ENCODE data around the gene GAS2L1. TPM values are rescaled to one million over a fixed set of nuclear protein-coding genes. Genes with fewer than 3 reads are reported as not detected.

GAS2L1 gene
- total RNA-seq, 2 experiments from 2014 or later = not detected

- intact Hi-C loops (cut with micrococcal nuclease; ENCODE audit: unreplicated experiment) = loop anchor here (2.0 kb wide), 1 partner anchor 14 kb away; no protein-coding TSS in a partner anchor
These were observed 17.6 kb upstream of the GAS2L1 start for GRCh38 chr22:29288837-29289236.

GRCh38 chr22:29290061-29290460 lies 16.4 kb upstream of the GAS2L1 start:
- CTCF ChIA-PET (ENCODE audit: unreplicated experiment) = no interaction called here
- Histone ChIP-seq H3K36me3 (ENCODE audit: insufficient read depth, low read length) (peaks cover 100% of the 10 kb centered on the region), H3K79me2 (ENCODE audit: insufficient read depth, low read depth, low read length) (peaks cover 7% of the 10 kb centered on the region; the same call in 1 of the 2 replicates), H3K9me3 (ENCODE audit: low read length) (no peaks in the 10 kb centered on the region), H3K4me2 (ENCODE audit: low read length) (no peak overlapping the region), H3K4me3 (ENCODE audit: low read depth, low read length, poor library complexity, severe bottlenecking) (no peak overlapping the region), H2AFZ (ENCODE audit: low read length) (no peak overlapping the region), H3K27ac (ENCODE audit: low read depth, low read length, poor library complexity, severe bottlenecking) (no peak overlapping the region), H4K20me1 (ENCODE audit: insufficient read depth, low read length) (no peaks in the 10 kb centered on the region), H3K9me2 (ENCODE audit: insufficient read depth, low read length) (no peaks in the 10 kb centered on the region), H3K4me1 (ENCODE audit: insufficient read depth, low read length, poor library complexity, severe bottlenecking) (no peaks in the 10 kb centered on the region)
- TF ChIP-seq EZH2phosphoT487 (IDR thresholded peaks at IDR 0.05; ENCODE audit: borderline replicate concordance, low read depth, low read length) (no peak), CTCF (conservative IDR thresholded peaks at IDR 0.05; ENCODE audit: low read length) (no peak)
- POLR2A ChIA-PET = no interaction called here
- no TSS peak for BruUV-seq (replicated peaks)
- intact Hi-C loops (cut with micrococcal nuclease; ENCODE audit: unreplicated experiment) = no loop called here
- no peak for DNase-seq (ENCODE audit: low spot score)

More at GRCh38 chr22:29288837-29289236, 17.6 kb upstream of the GAS2L1 start:
- Histone ChIP-seq H3K27ac (ENCODE audit: low read depth, low read length, poor library complexity, severe bottlenecking) (no peak overlapping the region), H3K4me1 (ENCODE audit: insufficient read depth, low read length, poor library complexity, severe bottlenecking) (no peaks in the 10 kb centered on the region), H2AFZ (ENCODE audit: low read length) (no peak overlapping the region), H4K20me1 (ENCODE audit: insufficient read depth, low read length) (no peaks in the 10 kb centered on the region), H3K4me2 (ENCODE audit: low read length) (no peak overlapping the region), H3K9me2 (ENCODE audit: insufficient read depth, low read length) (no peaks in the 10 kb centered on the region), H3K36me3 (ENCODE audit: insufficient read depth, low read length) (peaks cover 100% of the 10 kb centered on the region), H3K9me3 (ENCODE audit: low read length) (no peaks in the 10 kb centered on the region), H3K4me3 (ENCODE audit: low read depth, low read length, poor library complexity, severe bottlenecking) (no peak overlapping the region), H3K79me2 (ENCODE audit: insufficient read depth, low read depth, low read length) (peaks cover 7% of the 10 kb centered on the region)
- TF ChIP-seq CTCF (conservative IDR thresholded peaks at IDR 0.05; ENCODE audit: low read length) = no peak
- no peak for TF ChIP-seq EZH2phosphoT487 (IDR thresholded peaks at IDR 0.05; ENCODE audit: borderline replicate concordance, low read depth, low read length)
- BruUV-seq (replicated peaks) = TSS peak; percentile 26
- ChIA-PET CTCF (ENCODE audit: unreplicated experiment) (interaction anchor here (1.1 kb wide), 1 partner anchor 21 kb away, joined by 3 read pairs; the partner anchor contains the start of genes EWSR1 and RHBDD3), POLR2A (no interaction called here)
- DNase-seq (ENCODE audit: low spot score) = no peak

GRCh38 chr22:29291215-29291614 lies 15.2 kb upstream of the GAS2L1 start:
- peaks cover 100% of the 10 kb centered on the region for H3K36me3 ChIP-seq (ENCODE audit: insufficient read depth, low read length)
- no peaks in the 10 kb centered on the region for H3K4me1 ChIP-seq (ENCODE audit: insufficient read depth, low read length, poor library complexity, severe bottlenecking)
- H3K4me2 ChIP-seq (ENCODE audit: low read length) = no peak overlapping the region
- POLR2A ChIA-PET = no interaction called here
- no peaks in the 10 kb centered on the region for H4K20me1 ChIP-seq (ENCODE audit: insufficient read depth, low read length)
- no peak overlapping the region for H3K27ac ChIP-seq (ENCODE audit: low read depth, low read length, poor library complexity, severe bottlenecking)
- BruUV-seq (replicated peaks) = no TSS peak
- DNase-seq (ENCODE audit: low spot score) = no peak
- TF ChIP-seq CTCF (conservative IDR thresholded peaks at IDR 0.05; ENCODE audit: low read length) (no peak), EZH2phosphoT487 (IDR thresholded peaks at IDR 0.05; ENCODE audit: borderline replicate concordance, low read depth, low read length) (no peak)
- peaks cover 7% of the 10 kb centered on the region; the same call in 1 of the 2 replicates for H3K79me2 ChIP-seq (ENCODE audit: insufficient read depth, low read depth, low read length)
- intact Hi-C loops (cut with micrococcal nuclease; ENCODE audit: unreplicated experiment) = no loop called here
- H3K9me2 ChIP-seq (ENCODE audit: insufficient read depth, low read length) = no peaks in the 10 kb centered on the region
- H3K9me3 ChIP-seq (ENCODE audit: low read length) = no peaks in the 10 kb centered on the region
- H2AFZ ChIP-seq (ENCODE audit: low read length) = no peak overlapping the region
- H3K4me3 ChIP-seq (ENCODE audit: low read depth, low read length, poor library complexity, severe bottlenecking) = no peak overlapping the region
- CTCF ChIA-PET (ENCODE audit: unreplicated experiment) = no interaction called here

Measured in OCI-LY7 (cell line).